Parathyroid adenoma (tissue), 2 donors: ENCODE measurements around the gene PSMA7.

Experiments used
- H2AFZ ChIP-seq: fragments of 300-600 bp; sonication (generic); one replicate; pipeline ENCODE4 v1.7.0; 2017; ENCODE audit warnings: antibody characterized with exemption, mild to moderate bottlenecking
- H3K27ac ChIP-seq: fragments of 300-600 bp; sonication (generic); one replicate; pipeline ENCODE4 v1.7.0; 2017
- H3K27me3 ChIP-seq: fragments of 300-600 bp; sonication (generic); one replicate; pipeline ENCODE4 v1.7.0; 2017; ENCODE audit warnings: low read length; ENCODE audit not compliant: control insufficient read depth, insufficient read depth
- H3K36me3 ChIP-seq: fragments of 300-600 bp; sonication (generic); one replicate; pipeline ENCODE4 v1.7.0; 2017; ENCODE audit warnings: low read length; ENCODE audit not compliant: control insufficient read depth, insufficient read depth
- H3K4me1 ChIP-seq: fragments of 300-600 bp; sonication (generic); one replicate; pipeline ENCODE4 v1.7.0; 2017; ENCODE audit warnings: control low read depth
- H3K4me2 ChIP-seq: fragments of 300-600 bp; sonication (generic); one replicate; pipeline ENCODE4 v1.7.0; 2017; ENCODE audit warnings: low read length
- H3K4me3 ChIP-seq: fragments of 300-600 bp; sonication (generic); one replicate; pipeline ENCODE4 v1.7.0; 2017; ENCODE audit warnings: low read depth, low read length
- H3K79me2 ChIP-seq: fragments of 300-600 bp; sonication (generic); one replicate; pipeline ENCODE4 v1.7.0; 2017; ENCODE audit warnings: control low read depth
- H3K9ac ChIP-seq: fragments of 300-600 bp; sonication (generic); one replicate; pipeline ENCODE4 v1.7.0; 2017; ENCODE audit warnings: mild to moderate bottlenecking
- H3K9me3 ChIP-seq: fragments of 300-600 bp; sonication (generic); one replicate; pipeline ENCODE4 v1.7.0; 2017; ENCODE audit warnings: low read length; ENCODE audit not compliant: control insufficient read depth
- CTCF ChIP-seq: fragments of 300-600 bp; sonication (generic); IDR thresholded peaks from one replicate; pipeline ENCODE4 v1.7.0; 2017; ENCODE audit warnings: antibody characterized with exemption, mild to moderate bottlenecking
- donor health status: primary hyperparathyroidism.

The PSMA7 gene

GRCh38 chr20:62186887-62187866 is 44.0 kb upstream of the PSMA7 start:
- H3K9ac ChIP-seq: no peak overlapping the region
- H3K79me2 ChIP-seq: peaks cover 43% of the 10 kb centered on the region
- no peaks in the 10 kb centered on the region for H3K27me3 ChIP-seq
- no peak overlapping the region for H3K27ac ChIP-seq
- no peak for TF ChIP-seq CTCF
- H3K4me2 ChIP-seq: no peak overlapping the region
- H3K36me3 ChIP-seq: no peaks in the 10 kb centered on the region
- H3K4me3 ChIP-seq: no peak overlapping the region
- H3K9me3 ChIP-seq: no peaks in the 10 kb centered on the region
- no peak overlapping the region for H2AFZ ChIP-seq
- H3K4me1 ChIP-seq: peaks cover 4% of the 10 kb centered on the region

GRCh38 chr20:62186096-62186426 is 42.9 kb upstream of the PSMA7 start:
- Histone ChIP-seq H3K27ac (no peak overlapping the region), H3K27me3 (no peaks in the 10 kb centered on the region), H3K9me3 (no peaks in the 10 kb centered on the region), H3K4me2 (no peak overlapping the region), H3K79me2 (peaks cover 43% of the 10 kb centered on the region), H2AFZ (no peak overlapping the region), H3K4me1 (peaks cover 4% of the 10 kb centered on the region), H3K9ac (no peak overlapping the region), H3K36me3 (no peaks in the 10 kb centered on the region), H3K4me3 (no peak overlapping the region)
- no peak for TF ChIP-seq CTCF

- Histone ChIP-seq H3K4me1 (peaks cover 4% of the 10 kb centered on the region), H3K9ac (peak overlapping the region; percentile 85), H3K9me3 (no peaks in the 10 kb centered on the region), H3K79me2 (peaks cover 27% of the 10 kb centered on the region), H3K27ac (peak overlapping the region; percentile 82), H2AFZ (peak overlapping the region; percentile 86), H3K4me3 (peak overlapping the region; percentile 96), H3K27me3 (no peaks in the 10 kb centered on the region), H3K4me2 (peak overlapping the region; percentile 100), H3K36me3 (no peaks in the 10 kb centered on the region)
- no peak for TF ChIP-seq CTCF
Measured at GRCh38 chr20:62183426-62184142, 40.4 kb upstream of the PSMA7 start.

GRCh38 chr20:62182469-62183425 is 39.6 kb upstream of the PSMA7 start, which contains the start of gene MTG2:
Gene MTG2, plus strand, starts transcription at chr20:62183028. Its CDS starts 10,393 bp downstream, at chr20:62193421.
- peak within 1 kb of the TSS; percentile 100 for H3K4me2 ChIP-seq
- no peaks in the 10 kb centered on the region for H3K9me3 ChIP-seq
- no peak for TF ChIP-seq CTCF
- peaks cover 4% of the 10 kb centered on the region for H3K4me1 ChIP-seq
- peak within 1 kb of the TSS; percentile 96 for H3K4me3 ChIP-seq
- no peaks in the 10 kb centered on the region for H3K36me3 ChIP-seq
- peak within 1 kb of the TSS; percentile 82 for H3K27ac ChIP-seq
- no peaks in the 10 kb centered on the region for H3K27me3 ChIP-seq
- peak within 1 kb of the TSS; percentile 86 for H2AFZ ChIP-seq
- H3K9ac ChIP-seq: peak within 1 kb of the TSS; percentile 85
- peaks cover 25% of the 10 kb centered on the region for H3K79me2 ChIP-seq
